DND-41 (cell line): ENCODE results near the gene RAE1.
A peak's percentile ranks its signal among the peaks of the same experiment; 100 is the strongest.

ENCODE experiments used
- ATAC-seq: fragments of 200-7000 bp; cut with Tn5 transposase; 3 replicates; pipeline ENCODE4 v1.9.1; 2021; ENCODE audit warnings: low read depth; ENCODE audit not compliant: insufficient read depth
- DNase-seq: peaks from one replicate; pipeline ENCODE4 v3.0.0-alpha.2; 2020
- H2AFZ ChIP-seq: 2 replicates; pipeline ENCODE4 v1.6.0; 2012; ENCODE audit warnings: low read depth, low read length
- H3K27ac ChIP-seq: 2 replicates; pipeline ENCODE4 v1.5.1; 2012; ENCODE audit warnings: low read length, inconsistent platforms
- H3K27me3 ChIP-seq: fragments of 200-600 bp; sonication (generic); 2 replicates; pipeline ENCODE4 v1.6.0; 2012; ENCODE audit warnings: low read length, mild to moderate bottlenecking, inconsistent platforms; ENCODE audit not compliant: insufficient read depth, poor library complexity
- H3K36me3 ChIP-seq: 2 replicates; pipeline ENCODE4 v1.5.1; 2012; ENCODE audit warnings: low read length, inconsistent platforms; ENCODE audit not compliant: insufficient read depth
- H3K4me1 ChIP-seq: 2 replicates; pipeline ENCODE4 v1.5.1; 2012; ENCODE audit warnings: mild to moderate bottlenecking, low read length; ENCODE audit not compliant: insufficient read depth
- H3K4me2 ChIP-seq: 2 replicates; pipeline ENCODE4 v1.6.0; 2012; ENCODE audit warnings: mild to moderate bottlenecking, moderate library complexity, low read length, inconsistent platforms; ENCODE audit not compliant: insufficient read depth
- H3K4me3 ChIP-seq, 2 experiments: fragments of 200-600 bp in 1 of 2; shearing (Covaris generic) in 1 of 2; 2 replicates each; pipeline ENCODE4 v1.5.1; 2012 to 2016; ENCODE audit warnings: inconsistent platforms in 2 of 2, low read length in 2 of 2, mild to moderate bottlenecking in 2 of 2, low read depth in 1 of 2, moderate library complexity in 1 of 2
- H3K79me2 ChIP-seq: 2 replicates; pipeline ENCODE4 v1.6.0; 2012; ENCODE audit warnings: low read length, inconsistent platforms; ENCODE audit not compliant: insufficient read depth
- H3K9ac ChIP-seq: 2 replicates; pipeline ENCODE4 v1.6.0; 2012; ENCODE audit warnings: low read depth, mild to moderate bottlenecking, inconsistent platforms, low read length, moderate library complexity
- H3K9me3 ChIP-seq: 2 replicates; pipeline ENCODE4 v1.5.1; 2012; ENCODE audit warnings: low read length, moderate library complexity, mild to moderate bottlenecking, inconsistent platforms; ENCODE audit not compliant: insufficient read depth, severe bottlenecking
- H4K20me1 ChIP-seq: 2 replicates; pipeline ENCODE4 v1.6.0; 2012; ENCODE audit warnings: low read length; ENCODE audit not compliant: insufficient read depth
- EZH2 ChIP-seq: IDR thresholded peaks from 3 replicates; pipeline ENCODE4 v1.6.1; 2012; ENCODE audit warnings: borderline replicate concordance, low read depth, mild to moderate bottlenecking, moderate library complexity, low read length, inconsistent platforms; ENCODE audit not compliant: severe bottlenecking
- TF ChIP-seq, protein P1 (sequence below): IDR thresholded peaks from 2 replicates; pipeline ENCODE4 v1.5.1; 2012; ENCODE audit warnings: borderline replicate concordance, low read length, moderate library complexity, mild to moderate bottlenecking; ENCODE audit not compliant: poor library complexity, severe bottlenecking; ENCODE audit errors: extremely low read depth

The RAE1 gene, protein sequence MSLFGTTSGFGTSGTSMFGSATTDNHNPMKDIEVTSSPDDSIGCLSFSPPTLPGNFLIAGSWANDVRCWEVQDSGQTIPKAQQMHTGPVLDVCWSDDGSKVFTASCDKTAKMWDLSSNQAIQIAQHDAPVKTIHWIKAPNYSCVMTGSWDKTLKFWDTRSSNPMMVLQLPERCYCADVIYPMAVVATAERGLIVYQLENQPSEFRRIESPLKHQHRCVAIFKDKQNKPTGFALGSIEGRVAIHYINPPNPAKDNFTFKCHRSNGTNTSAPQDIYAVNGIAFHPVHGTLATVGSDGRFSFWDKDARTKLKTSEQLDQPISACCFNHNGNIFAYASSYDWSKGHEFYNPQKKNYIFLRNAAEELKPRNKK

DNA sequence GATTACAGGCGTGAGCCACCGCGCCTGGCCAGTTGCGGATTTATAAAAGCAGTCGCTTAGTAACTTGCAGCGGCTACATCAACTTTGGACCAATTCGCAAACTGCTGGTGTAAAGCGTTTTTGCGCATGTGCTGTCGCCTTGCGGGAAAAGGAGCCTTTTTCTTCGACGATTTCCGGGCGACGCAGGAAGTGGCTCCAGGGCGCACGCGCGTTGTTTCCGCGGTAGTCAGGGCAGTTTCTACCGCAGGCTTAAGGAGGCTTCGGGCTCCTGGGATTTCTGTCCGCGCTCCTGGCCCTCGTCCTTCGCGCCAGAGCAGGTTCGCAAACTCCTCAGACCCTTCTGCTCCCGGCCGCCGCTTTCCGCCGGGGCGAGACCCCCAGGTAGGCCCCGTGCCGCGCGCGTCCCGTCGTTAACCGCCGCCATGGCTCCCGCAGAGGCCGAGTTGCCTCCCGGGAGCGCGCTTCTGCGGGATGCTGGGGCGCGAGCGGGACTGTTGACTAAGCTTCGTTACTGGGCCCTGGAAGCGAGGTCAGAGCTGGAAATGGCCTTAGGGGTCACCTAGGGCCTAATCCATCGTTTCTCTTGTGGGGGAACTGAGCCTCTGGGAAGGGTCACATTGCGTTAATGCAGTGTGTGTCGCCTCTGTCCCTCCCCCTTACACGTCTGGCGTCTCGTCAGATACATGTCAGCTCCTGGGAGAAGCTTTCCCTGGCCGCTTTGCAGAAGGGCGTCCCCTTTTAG lies at the start of gene RAE1:
Gene RAE1, plus strand, starts transcription at position 214 of the 742 bp plus-strand sequence. CDS start 2,784 bp downstream, outside the sequence.
- ATAC-seq (peak; percentile 91), DNase-seq (peak; percentile 93)
- peak within 1 kb of the TSS; percentile 85 for H2AFZ ChIP-seq
- H4K20me1 ChIP-seq = peaks cover 35% of the 10 kb centered on the region
- peaks cover 16% of the 10 kb centered on the region for H3K36me3 ChIP-seq
- H3K4me2 ChIP-seq = peak within 1 kb of the TSS; percentile 96
- TF ChIP-seq EZH2 = no peak
- TF ChIP-seq, protein P1, sequence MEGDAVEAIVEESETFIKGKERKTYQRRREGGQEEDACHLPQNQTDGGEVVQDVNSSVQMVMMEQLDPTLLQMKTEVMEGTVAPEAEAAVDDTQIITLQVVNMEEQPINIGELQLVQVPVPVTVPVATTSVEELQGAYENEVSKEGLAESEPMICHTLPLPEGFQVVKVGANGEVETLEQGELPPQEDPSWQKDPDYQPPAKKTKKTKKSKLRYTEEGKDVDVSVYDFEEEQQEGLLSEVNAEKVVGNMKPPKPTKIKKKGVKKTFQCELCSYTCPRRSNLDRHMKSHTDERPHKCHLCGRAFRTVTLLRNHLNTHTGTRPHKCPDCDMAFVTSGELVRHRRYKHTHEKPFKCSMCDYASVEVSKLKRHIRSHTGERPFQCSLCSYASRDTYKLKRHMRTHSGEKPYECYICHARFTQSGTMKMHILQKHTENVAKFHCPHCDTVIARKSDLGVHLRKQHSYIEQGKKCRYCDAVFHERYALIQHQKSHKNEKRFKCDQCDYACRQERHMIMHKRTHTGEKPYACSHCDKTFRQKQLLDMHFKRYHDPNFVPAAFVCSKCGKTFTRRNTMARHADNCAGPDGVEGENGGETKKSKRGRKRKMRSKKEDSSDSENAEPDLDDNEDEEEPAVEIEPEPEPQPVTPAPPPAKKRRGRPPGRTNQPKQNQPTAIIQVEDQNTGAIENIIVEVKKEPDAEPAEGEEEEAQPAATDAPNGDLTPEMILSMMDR = no peak
- H3K4me1 ChIP-seq = peaks cover 25% of the 10 kb centered on the region
- peak within 1 kb of the TSS; percentile 85 for H3K27ac ChIP-seq
- H3K9me3 ChIP-seq = no peaks in the 10 kb centered on the region
- peak within 1 kb of the TSS; percentile 82 to 89 for H3K4me3 ChIP-seq
- no peaks in the 10 kb centered on the region for H3K27me3 ChIP-seq
- H3K9ac ChIP-seq = peak within 1 kb of the TSS; percentile 91
- peaks cover 48% of the 10 kb centered on the region for H3K79me2 ChIP-seq

DNA sequence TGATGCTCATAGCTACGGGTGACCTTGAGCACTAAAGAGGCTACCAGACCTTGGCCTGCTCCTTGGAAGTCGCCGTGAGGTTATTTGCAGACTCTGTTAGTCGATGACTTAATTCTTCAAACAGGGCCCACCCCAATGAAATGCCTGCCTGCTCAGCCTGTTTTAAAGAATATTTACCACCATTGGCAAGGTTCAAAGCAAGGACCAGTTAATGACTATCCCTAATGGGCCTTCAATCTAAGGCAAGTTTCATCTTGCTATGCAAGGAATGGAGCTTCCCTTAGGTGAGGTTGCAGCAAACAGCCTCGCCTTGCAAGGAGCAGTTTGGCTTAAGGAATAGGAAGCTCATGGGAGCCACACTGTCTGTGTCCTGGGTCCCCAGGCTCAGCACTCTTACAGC lies 44.3 kb upstream of the RAE1 start:
- no peaks in the 10 kb centered on the region for H3K79me2 ChIP-seq
- no peaks in the 10 kb centered on the region for H3K36me3 ChIP-seq
- ATAC-seq (no peak), DNase-seq (no peak)
- no peak overlapping the region for H3K4me2 ChIP-seq
- no peaks in the 10 kb centered on the region for H3K4me1 ChIP-seq
- no peak for TF ChIP-seq EZH2
- TF ChIP-seq, protein P1 = no peak
- H2AFZ ChIP-seq = no peak overlapping the region
- H3K9me3 ChIP-seq = no peaks in the 10 kb centered on the region
- H3K27ac ChIP-seq = no peak overlapping the region
- H4K20me1 ChIP-seq = no peaks in the 10 kb centered on the region
- no peak overlapping the region for H3K9ac ChIP-seq
- peaks cover 53% of the 10 kb centered on the region for H3K27me3 ChIP-seq
- no peak overlapping the region for H3K4me3 ChIP-seq

DNA sequence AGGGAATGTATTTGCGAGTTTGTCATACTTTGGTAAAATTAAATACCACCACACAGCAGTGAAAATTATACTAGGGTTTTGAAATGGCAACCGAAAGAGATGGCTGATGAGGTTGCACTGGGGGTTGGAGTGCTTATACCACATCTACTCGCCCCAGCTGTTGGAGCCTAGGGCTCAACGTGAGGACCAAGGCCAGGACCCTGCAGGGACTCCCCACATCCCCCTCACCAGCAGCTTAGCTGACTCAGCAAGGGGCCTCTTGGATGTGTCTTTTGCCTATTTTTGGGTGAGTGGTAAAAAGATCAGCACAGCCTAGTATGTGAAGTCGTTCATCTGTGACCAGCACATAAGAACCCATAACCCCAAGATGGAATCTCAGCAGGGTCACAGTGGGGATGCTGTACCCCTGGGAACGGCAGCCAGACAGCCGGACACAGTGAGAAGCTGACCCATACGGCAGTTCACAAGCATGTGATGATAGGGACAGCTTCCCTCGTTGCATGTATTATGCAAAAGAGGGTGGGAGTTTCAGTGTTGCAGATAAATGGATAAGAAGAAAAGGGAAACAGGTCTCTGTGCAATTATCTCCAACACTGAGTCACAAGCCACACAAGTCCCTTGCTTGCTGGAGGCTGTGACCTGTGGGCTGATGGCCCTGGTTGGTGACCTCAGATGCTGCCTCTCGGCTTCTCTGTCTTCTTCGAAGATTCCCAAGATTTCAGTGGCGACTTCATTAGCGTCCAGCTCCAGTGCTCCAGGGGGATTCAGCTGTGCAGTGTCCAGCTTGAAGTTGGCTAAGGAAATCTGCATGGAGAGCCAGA lies 42.4 kb upstream of the RAE1 start:
- no peak overlapping the region for H3K4me2 ChIP-seq
- H3K27me3 ChIP-seq = peaks cover 64% of the 10 kb centered on the region
- no peaks in the 10 kb centered on the region for H3K9me3 ChIP-seq
- TF ChIP-seq EZH2 = no peak
- TF ChIP-seq, protein P1 = no peak
- H3K27ac ChIP-seq = no peak overlapping the region
- no peaks in the 10 kb centered on the region for H3K79me2 ChIP-seq
- H3K4me1 ChIP-seq = no peaks in the 10 kb centered on the region
- H4K20me1 ChIP-seq = 0 out of 2 replicates have a peak, but pooled peaks cover 2% of the 10 kb centered on the region
- H3K9ac ChIP-seq = no peak overlapping the region
- H3K4me3 ChIP-seq = no peak overlapping the region
- ATAC-seq = no peak
- no peak for DNase-seq
- H3K36me3 ChIP-seq = no peaks in the 10 kb centered on the region
- no peak overlapping the region for H2AFZ ChIP-seq
